ENCODE results near the gene KRTAP1-3. TPM values are rescaled to one million over a fixed set of nuclear protein-coding genes. Genes with fewer than 3 reads are reported as not detected.
"Not testable (repeated sequence)": the region's sequence is repeated elsewhere in the genome, so short reads cannot be mapped to it uniquely, and the experiment has no call there.

Gene KRTAP1-3
- total RNA-seq, 1 donor from 2014 or later, result not detected

GRCh38 chr17:41064301-41064700, 29.6 kb upstream of the KRTAP1-3 start:
- Mint-ChIP-seq H3K9me3 (ENCODE audit: low read depth) (no peaks in the 10 kb centered on the region), H3K27ac (ENCODE audit: unreplicated experiment) (no peak overlapping the region), H3K27me3 (ENCODE audit: low read depth) (no peaks in the 10 kb centered on the region), H3K4me3 (ENCODE audit: unreplicated experiment) (no peak overlapping the region), H3K36me3 (ENCODE audit: low read depth) (no peaks in the 10 kb centered on the region), H3K4me1 (ENCODE audit: low read depth) (peaks cover 51% of the 10 kb centered on the region)
- no peak for DNase-seq (ENCODE audit: low spot score)
- TF ChIP-seq CTCF (IDR thresholded peaks at IDR 0.05), result no peak

DNA sequence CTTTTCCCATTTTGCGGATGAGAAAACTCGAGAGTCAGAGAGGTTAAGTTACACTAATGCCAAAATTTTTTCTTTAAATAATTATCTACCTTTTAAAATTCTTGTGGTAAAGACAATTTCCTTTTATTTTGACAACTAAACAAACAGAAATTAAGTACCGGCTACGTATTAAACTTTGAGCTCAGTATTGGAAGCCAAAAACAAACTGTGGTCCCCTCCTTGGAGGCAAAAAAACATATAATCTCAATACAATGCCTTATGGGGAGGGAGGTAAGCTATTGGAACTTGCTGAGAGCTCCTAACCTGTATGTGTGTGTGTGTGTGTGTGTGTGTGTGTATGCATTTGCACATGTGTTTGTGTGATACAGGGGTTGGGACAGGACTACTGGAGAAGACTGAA, 28.8 kb upstream of the KRTAP1-3 start:
- Mint-ChIP-seq H3K4me1 (ENCODE audit: low read depth) (peaks cover 57% of the 10 kb centered on the region), H3K36me3 (ENCODE audit: low read depth) (no peaks in the 10 kb centered on the region), H3K4me3 (ENCODE audit: unreplicated experiment) (no peak overlapping the region), H3K27ac (ENCODE audit: unreplicated experiment) (no peak overlapping the region), H3K27me3 (ENCODE audit: low read depth) (no peaks in the 10 kb centered on the region), H3K9me3 (ENCODE audit: low read depth) (no peaks in the 10 kb centered on the region)
- DNase-seq (ENCODE audit: low spot score), result no peak
- TF ChIP-seq CTCF (IDR thresholded peaks at IDR 0.05), result no peak

- no peaks in the 10 kb centered on the region for H3K27me3 Mint-ChIP-seq (ENCODE audit: low read depth)
- peaks cover 57% of the 10 kb centered on the region for H3K4me1 Mint-ChIP-seq (ENCODE audit: low read depth)
- TF ChIP-seq CTCF (IDR thresholded peaks at IDR 0.05), result peak; percentile 38
- no peak overlapping the region for H3K4me3 Mint-ChIP-seq (ENCODE audit: unreplicated experiment)
- H3K27ac Mint-ChIP-seq (ENCODE audit: unreplicated experiment), result peak overlapping the region; percentile 95
- H3K36me3 Mint-ChIP-seq (ENCODE audit: low read depth), result peaks cover 1% of the 10 kb centered on the region
- H3K9me3 Mint-ChIP-seq (ENCODE audit: low read depth), result peaks cover 4% of the 10 kb centered on the region
- no peak for DNase-seq (ENCODE audit: low spot score)
Observed at GRCh38 chr17:41061964-41062363, 27.3 kb upstream of the KRTAP1-3 start.

GRCh38 chr17:41060052-41060604, 25.5 kb upstream of the KRTAP1-3 start, which contains the start of gene KRTAP2-3:
Gene KRTAP2-3 (minus strand): TSS chr17:41060114. CDS start chr17:41060050, 64 bp downstream.
- Mint-ChIP-seq H3K4me3 (ENCODE audit: unreplicated experiment) (peak within 1 kb of the TSS; percentile 5), H3K4me1 (ENCODE audit: low read depth) (peaks cover 50% of the 10 kb centered on the region), H3K27ac (ENCODE audit: unreplicated experiment) (peak within 1 kb of the TSS; percentile 95), H3K9me3 (ENCODE audit: low read depth) (peaks cover 4% of the 10 kb centered on the region), H3K27me3 (ENCODE audit: low read depth) (no peaks in the 10 kb centered on the region), H3K36me3 (ENCODE audit: low read depth) (peaks cover 1% of the 10 kb centered on the region)
- DNase-seq (ENCODE audit: low spot score), result no peak
- TF ChIP-seq CTCF (IDR thresholded peaks at IDR 0.05), result no peak

DNA sequence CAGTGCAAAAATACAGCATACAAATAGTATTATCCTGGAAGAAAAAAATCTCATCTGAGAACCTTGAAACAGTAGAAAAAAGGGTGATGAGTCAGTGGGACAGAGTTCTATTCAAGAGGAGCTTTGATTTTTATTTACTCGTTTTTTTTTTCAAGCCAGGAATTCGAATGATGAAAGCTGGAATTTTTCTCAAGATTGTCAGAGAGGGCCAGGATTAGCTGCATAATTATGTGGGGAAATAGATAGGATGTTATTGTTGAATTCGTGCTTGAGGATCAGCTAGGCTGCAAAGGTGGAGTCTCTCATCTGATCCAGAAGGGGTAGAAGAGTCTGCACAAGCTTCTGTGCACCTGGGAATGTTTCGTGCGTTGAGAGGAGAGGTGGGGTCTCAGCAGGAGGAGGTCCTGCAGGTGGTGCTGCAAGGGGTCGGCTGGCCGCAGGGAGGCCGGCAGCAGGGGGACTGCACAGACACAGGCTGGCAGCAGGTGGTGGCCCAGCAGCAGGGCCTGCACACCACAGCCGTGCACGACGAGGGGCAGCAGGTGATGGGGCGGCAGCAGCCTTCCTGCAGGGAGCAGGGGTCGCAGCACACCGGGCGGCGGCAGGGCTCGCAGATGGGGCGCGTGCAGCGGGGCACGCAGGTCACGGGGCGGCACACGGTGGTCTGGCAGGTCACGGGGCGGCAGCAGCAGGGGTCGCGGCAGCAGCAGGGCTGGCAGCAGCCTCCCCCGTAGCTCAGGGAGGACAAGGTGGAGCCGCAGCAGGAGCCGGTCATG, 24.8 kb upstream of the KRTAP1-3 start:
- Mint-ChIP-seq H3K27ac (ENCODE audit: unreplicated experiment) (peak overlapping the region; percentile 91), H3K4me1 (ENCODE audit: low read depth) (peaks cover 50% of the 10 kb centered on the region), H3K4me3 (ENCODE audit: unreplicated experiment) (peak overlapping the region; percentile 5)
- H3K36me3 Mint-ChIP-seq (ENCODE audit: low read depth); DNase-seq (ENCODE audit: low spot score); H3K27me3 Mint-ChIP-seq (ENCODE audit: low read depth); H3K9me3 Mint-ChIP-seq (ENCODE audit: low read depth): not testable (repeated sequence)

Measured in chondrocyte (in vitro differentiated cells).